Measurements from ENCODE around the gene HAUS5. TPM values are rescaled to one million over a fixed set of nuclear protein-coding genes. Genes with fewer than 3 reads are reported as not detected.
"Not testable (repeated sequence)": the region's sequence is repeated elsewhere in the genome, so short reads cannot be mapped to it uniquely, and the experiment has no call there.

Gene HAUS5
- total RNA-seq, 1 donor from 2014 or later = 15.9 TPM

DNA sequence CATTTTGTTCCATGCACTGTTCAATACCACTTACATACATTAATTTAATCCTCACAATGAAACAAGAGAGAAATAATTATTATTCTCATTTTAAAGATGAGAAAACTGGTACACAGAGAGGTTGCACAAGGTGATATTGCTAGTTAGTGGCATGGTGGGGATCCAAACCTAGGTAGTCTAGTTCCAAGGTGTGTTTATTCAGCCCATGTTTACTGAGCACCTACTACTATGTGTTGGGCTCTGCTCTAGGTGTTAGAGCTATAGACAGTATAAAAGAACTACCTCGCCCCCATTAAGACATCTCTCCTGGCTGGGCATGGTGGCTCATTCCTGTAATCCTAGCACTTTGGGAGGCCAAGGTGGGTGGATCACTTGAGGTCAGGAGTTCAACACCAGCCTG, 29.8 kb upstream of the HAUS5 start:
- H3K9me3 Mint-ChIP-seq (ENCODE audit: unreplicated experiment) = no peaks in the 10 kb centered on the region
- no peak overlapping the region for H3K4me3 Mint-ChIP-seq (ENCODE audit: unreplicated experiment)
- H3K36me3 Mint-ChIP-seq (ENCODE audit: unreplicated experiment) = no peaks in the 10 kb centered on the region
- H3K27ac Mint-ChIP-seq (ENCODE audit: unreplicated experiment) = no peak overlapping the region
- TF ChIP-seq, protein P1, sequence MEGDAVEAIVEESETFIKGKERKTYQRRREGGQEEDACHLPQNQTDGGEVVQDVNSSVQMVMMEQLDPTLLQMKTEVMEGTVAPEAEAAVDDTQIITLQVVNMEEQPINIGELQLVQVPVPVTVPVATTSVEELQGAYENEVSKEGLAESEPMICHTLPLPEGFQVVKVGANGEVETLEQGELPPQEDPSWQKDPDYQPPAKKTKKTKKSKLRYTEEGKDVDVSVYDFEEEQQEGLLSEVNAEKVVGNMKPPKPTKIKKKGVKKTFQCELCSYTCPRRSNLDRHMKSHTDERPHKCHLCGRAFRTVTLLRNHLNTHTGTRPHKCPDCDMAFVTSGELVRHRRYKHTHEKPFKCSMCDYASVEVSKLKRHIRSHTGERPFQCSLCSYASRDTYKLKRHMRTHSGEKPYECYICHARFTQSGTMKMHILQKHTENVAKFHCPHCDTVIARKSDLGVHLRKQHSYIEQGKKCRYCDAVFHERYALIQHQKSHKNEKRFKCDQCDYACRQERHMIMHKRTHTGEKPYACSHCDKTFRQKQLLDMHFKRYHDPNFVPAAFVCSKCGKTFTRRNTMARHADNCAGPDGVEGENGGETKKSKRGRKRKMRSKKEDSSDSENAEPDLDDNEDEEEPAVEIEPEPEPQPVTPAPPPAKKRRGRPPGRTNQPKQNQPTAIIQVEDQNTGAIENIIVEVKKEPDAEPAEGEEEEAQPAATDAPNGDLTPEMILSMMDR (IDR thresholded peaks at IDR 0.05; ENCODE audit: partially characterized antibody, unreplicated experiment) = no peak
- DNase-seq = no peak
- peaks cover 2% of the 10 kb centered on the region for H3K27me3 Mint-ChIP-seq (ENCODE audit: unreplicated experiment)
- H3K4me1 Mint-ChIP-seq (ENCODE audit: low read depth, unreplicated experiment) = no peaks in the 10 kb centered on the region

DNA sequence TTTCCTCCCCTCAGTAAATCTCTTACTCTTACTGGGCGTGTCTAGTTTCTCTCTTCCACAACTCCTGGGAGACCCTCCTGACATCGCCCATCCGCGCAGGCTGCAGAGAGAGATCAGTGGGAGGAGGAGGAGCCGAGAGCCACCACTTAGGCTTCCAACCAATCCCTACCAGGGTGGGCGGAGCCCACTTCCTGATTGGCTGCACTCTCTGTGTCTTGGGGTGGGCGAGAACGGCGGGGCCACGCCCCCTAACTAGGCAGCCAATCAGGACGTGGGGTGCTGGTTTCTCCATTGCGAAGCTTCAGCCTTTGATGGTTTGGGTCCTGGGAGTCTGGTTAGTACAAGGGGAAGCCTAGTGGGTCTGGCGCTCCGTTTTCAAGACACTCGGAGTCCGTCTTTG, 26.7 kb upstream of the HAUS5 start, which contains the start of gene PMIS2:
Gene PMIS2, plus strand, starts transcription at position 326 of the 400 bp plus-strand sequence. CDS start 87 bp downstream, outside the sequence.
- Mint-ChIP-seq H3K4me3 (ENCODE audit: unreplicated experiment) (no peak within 1 kb of the TSS), H3K9me3 (ENCODE audit: unreplicated experiment) (no peaks in the 10 kb centered on the region), H3K27ac (ENCODE audit: unreplicated experiment) (no peak within 1 kb of the TSS), H3K36me3 (ENCODE audit: unreplicated experiment) (no peaks in the 10 kb centered on the region), H3K27me3 (ENCODE audit: unreplicated experiment) (peaks cover 3% of the 10 kb centered on the region), H3K4me1 (ENCODE audit: low read depth, unreplicated experiment) (no peaks in the 10 kb centered on the region)
- TF ChIP-seq, protein P1 (IDR thresholded peaks at IDR 0.05; ENCODE audit: partially characterized antibody, unreplicated experiment) = no peak
- no peak for DNase-seq

DNA sequence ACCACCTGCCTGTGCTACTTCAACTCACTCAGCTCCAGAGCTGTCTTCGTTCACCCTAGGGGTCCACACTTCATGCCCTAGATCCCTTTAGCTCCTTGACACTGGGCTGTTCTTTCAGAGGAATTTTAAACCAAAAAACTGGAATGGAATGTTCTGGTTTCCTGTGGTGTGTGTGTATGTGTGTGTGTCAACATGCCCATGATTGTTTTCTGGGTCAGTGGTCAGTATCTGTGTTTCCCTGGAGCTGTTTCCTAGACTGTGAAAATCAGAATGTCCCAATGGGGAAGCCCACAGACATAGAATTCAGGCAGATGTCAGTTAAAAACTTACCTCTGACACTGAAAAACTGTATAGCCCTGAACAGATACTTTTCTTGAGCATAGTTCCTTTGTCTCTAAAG, 25.2 kb upstream of the HAUS5 start:
- H3K9me3 Mint-ChIP-seq (ENCODE audit: unreplicated experiment) = no peaks in the 10 kb centered on the region
- no peak overlapping the region for H3K27ac Mint-ChIP-seq (ENCODE audit: unreplicated experiment)
- no peak overlapping the region for H3K4me3 Mint-ChIP-seq (ENCODE audit: unreplicated experiment)
- H3K4me1 Mint-ChIP-seq (ENCODE audit: low read depth, unreplicated experiment) = no peaks in the 10 kb centered on the region
- TF ChIP-seq, protein P1 (IDR thresholded peaks at IDR 0.05; ENCODE audit: partially characterized antibody, unreplicated experiment) = no peak
- no peak for DNase-seq
- no peaks in the 10 kb centered on the region for H3K36me3 Mint-ChIP-seq (ENCODE audit: unreplicated experiment)
- H3K27me3 Mint-ChIP-seq (ENCODE audit: unreplicated experiment) = peaks cover 2% of the 10 kb centered on the region

DNA sequence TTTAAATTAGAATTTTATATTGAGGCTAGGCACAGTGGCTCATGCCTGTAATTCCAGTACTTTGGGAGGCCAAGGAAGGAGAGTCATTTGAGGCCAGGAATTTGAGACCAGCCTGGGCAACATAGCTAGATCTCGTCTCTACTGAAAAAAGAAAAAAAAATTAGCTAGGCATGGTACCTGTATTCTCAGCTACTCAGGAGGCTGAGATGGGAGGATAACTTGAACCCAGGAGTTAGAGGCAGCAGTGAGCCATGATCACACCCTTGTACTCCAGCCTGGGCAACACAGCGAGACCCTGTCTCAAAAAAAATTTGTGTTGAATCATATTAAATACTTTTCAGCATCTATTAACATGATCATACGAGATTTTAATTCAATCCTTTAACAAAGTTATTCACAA, 21.7 kb upstream of the HAUS5 start:
- TF ChIP-seq, protein P1 (IDR thresholded peaks at IDR 0.05; ENCODE audit: partially characterized antibody, unreplicated experiment) = no peak
- Mint-ChIP-seq H3K4me3 (ENCODE audit: unreplicated experiment) (no peak overlapping the region), H3K36me3 (ENCODE audit: unreplicated experiment) (no peaks in the 10 kb centered on the region), H3K4me1 (ENCODE audit: low read depth, unreplicated experiment) (no peaks in the 10 kb centered on the region), H3K27me3 (ENCODE audit: unreplicated experiment) (peaks cover 2% of the 10 kb centered on the region), H3K27ac (ENCODE audit: unreplicated experiment) (no peak overlapping the region), H3K9me3 (ENCODE audit: unreplicated experiment) (no peaks in the 10 kb centered on the region)
- DNase-seq = no peak

DNA sequence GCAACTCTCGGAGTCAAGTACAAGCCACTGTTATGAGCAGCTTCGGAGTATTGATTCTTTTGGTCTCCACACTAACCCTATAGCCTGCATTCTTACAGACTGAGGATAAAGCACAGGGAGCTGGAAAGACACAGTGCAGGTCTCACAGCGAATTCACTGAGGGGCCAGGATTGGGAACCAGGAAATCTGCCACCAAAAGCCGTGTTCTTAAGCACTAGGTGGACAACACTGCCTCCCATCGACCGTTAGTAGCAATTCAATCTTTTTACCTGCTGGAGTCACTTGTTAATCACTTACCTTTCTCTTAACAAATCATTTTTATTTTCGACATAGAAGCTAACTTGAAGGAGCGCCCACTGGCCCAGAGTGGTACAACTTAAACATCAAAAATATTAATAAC, 20.3 kb upstream of the HAUS5 start:
- TF ChIP-seq, protein P1 (IDR thresholded peaks at IDR 0.05; ENCODE audit: partially characterized antibody, unreplicated experiment) = peak; percentile 15
- DNase-seq = peak; percentile 19
- Mint-ChIP-seq H3K9me3 (ENCODE audit: unreplicated experiment) (peaks cover 2% of the 10 kb centered on the region), H3K27ac (ENCODE audit: unreplicated experiment) (no peak overlapping the region), H3K36me3 (ENCODE audit: unreplicated experiment) (no peaks in the 10 kb centered on the region), H3K27me3 (ENCODE audit: unreplicated experiment) (peaks cover 2% of the 10 kb centered on the region), H3K4me3 (ENCODE audit: unreplicated experiment) (no peak overlapping the region), H3K4me1 (ENCODE audit: low read depth, unreplicated experiment) (no peaks in the 10 kb centered on the region)

DNA sequence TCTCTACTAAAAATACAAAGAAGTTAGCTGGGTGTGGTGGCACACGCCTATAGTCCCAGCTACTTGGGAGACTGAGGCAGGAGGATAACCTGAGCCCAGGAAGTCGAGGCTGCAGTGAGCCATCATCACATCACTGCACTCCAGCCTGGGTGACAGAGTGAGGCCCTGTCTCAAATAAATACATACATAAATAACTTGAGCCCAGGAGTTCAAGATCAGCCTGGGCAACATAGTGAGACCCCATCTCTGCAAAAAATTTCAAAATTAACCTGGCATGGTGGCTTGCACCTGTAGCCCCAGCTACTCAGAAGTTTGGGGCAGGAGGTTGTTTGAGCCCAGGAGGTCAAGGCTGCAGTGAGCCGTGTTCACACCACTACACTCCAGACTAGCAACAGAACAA, 17.5 kb upstream of the HAUS5 start:
- not testable (repeated sequence) for H3K9me3 Mint-ChIP-seq (ENCODE audit: unreplicated experiment); H3K4me3 Mint-ChIP-seq (ENCODE audit: unreplicated experiment); H3K27ac Mint-ChIP-seq (ENCODE audit: unreplicated experiment); H3K36me3 Mint-ChIP-seq (ENCODE audit: unreplicated experiment); H3K27me3 Mint-ChIP-seq (ENCODE audit: unreplicated experiment); H3K4me1 Mint-ChIP-seq (ENCODE audit: low read depth, unreplicated experiment); DNase-seq
